NCI-H82 treated with DMSO at 0.1 percent for 48 hours (cell line): Measurements from ENCODE around the gene SAPCD1.

Experiments used
- DNase-seq: peaks from one replicate; lab custom pipeline; 2025; ENCODE audit not compliant: unreplicated experiment; lab: John Stamatoyannopoulos, UW

Gene SAPCD1

DNA sequence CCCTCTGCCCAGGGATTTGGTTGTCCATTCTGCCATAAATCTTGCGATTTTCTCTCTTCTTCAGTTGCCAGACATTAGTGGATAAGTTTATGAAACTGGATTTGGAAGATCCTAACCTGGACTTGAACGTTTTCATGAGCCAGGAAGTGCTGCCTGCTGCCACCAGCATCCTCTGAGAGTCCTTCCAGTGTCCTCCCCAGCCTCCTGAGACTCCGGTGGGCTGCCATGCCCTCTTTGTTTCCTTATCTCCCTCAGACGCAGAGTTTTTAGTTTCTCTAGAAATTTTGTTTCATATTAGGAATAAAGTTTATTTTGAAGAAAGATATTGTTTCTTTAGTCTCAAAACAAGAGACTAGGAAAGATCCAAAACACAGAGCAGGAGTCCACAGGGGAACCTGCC lies at the start of gene SAPCD1:
Gene SAPCD1 (plus strand): TSS at position 301 of the 400 bp plus-strand sequence. CDS start 399 bp downstream, outside the sequence.
- DNase-seq, result no peak

DNA sequence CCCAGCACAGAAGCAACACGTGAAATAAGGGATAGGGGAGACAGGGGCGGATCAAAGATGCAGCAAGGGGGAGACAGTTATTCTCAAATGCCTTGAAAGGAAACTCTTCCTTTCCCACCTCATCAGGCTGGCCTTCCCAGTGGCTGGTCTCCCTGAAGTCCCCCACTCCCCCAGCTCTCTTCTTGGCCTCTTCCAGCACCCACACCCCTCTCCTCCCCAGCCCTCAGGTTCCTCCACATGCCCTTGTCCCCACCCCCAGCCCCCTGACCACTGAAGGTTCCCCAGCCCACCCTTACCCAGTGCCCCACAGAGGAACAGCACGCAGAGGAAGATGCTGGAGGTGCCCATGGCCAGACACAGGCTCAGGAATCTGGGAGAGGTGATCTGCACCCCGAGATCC lies 49.0 kb upstream of the SAPCD1 start:
- DNase-seq, result no peak

DNA sequence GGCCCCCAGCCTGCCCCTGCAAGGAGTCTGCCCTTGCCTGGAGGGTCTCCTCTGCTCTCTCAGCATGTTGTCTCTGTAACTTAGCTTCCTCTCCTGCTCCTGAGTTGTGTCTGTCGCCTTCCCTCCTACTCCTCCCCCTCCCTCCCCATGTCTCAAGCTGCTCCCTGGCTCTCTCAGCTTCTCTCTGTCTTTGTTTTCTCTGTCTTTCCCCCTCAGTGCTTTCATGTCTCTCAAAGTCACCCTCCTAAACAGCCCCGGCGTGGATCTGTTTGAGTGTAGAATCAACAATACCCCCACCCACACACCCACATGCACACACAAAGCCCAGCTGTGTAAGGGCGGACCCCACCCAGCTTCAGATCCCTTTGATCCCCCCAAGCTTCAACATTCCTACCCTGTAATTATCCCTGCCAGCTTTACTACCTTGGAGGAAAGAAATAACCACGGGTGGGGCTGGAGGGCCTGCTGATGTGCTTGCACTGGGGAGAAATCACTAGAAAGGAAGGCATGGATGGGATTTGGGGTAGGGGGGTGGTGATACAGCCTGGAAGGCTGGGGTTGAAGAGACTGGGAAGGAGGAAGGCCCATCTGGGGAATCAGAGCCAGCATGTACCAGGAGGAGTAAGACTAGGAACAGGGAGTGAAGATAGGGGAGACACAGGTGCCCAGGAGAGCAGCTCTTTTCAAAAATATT lies 48.3 kb upstream of the SAPCD1 start:
- DNase-seq, result no peak

DNA sequence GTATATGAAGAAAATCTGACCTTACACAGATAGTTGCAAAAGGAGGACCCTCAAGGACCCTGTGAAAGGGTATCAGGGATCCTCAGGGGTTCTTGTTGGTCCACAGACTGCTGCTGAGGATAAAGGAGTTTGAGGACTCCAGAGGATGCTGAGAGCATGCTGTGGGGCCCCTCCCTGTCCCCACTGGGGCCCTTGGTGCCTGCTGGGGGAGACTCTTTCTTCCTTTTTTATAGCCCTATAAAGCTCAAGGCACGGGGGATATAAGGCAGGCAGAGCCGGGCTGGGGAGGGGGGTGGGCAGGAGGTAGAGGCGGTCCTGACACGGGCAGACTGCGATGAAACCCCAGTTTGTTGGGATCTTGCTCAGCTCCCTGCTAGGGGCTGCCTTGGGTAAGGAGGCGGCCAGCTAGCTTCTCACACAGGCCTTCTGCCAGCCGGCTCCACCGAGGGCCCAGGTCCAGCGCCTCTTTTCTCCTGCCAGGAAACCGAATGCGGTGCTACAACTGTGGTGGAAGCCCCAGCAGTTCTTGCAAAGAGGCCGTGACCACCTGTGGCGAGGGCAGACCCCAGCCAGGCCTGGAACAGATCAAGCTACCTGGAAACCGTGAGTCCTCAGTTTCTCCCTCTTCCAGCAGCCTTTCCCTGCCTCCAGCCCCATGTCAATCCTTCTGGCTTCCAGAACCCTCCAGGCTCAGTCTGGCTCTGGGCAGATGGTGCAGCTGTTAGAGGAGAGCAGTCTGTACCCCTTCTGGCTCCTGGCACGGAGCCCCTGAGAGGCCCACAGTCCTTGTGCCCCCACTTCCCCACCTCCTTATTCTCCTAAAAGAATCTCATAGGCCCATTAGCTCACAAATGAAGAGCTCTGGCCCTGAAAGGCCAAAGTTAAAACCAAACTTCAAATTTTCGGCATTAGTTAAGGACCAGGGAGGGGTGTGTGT lies 47.2 kb upstream of the SAPCD1 start, which contains the start of gene LY6G6D:
Gene LY6G6D (plus strand): TSS at position 327 of the 937 bp plus-strand sequence. CDS start 8 bp downstream, at position 335.
- no peak for DNase-seq

DNA sequence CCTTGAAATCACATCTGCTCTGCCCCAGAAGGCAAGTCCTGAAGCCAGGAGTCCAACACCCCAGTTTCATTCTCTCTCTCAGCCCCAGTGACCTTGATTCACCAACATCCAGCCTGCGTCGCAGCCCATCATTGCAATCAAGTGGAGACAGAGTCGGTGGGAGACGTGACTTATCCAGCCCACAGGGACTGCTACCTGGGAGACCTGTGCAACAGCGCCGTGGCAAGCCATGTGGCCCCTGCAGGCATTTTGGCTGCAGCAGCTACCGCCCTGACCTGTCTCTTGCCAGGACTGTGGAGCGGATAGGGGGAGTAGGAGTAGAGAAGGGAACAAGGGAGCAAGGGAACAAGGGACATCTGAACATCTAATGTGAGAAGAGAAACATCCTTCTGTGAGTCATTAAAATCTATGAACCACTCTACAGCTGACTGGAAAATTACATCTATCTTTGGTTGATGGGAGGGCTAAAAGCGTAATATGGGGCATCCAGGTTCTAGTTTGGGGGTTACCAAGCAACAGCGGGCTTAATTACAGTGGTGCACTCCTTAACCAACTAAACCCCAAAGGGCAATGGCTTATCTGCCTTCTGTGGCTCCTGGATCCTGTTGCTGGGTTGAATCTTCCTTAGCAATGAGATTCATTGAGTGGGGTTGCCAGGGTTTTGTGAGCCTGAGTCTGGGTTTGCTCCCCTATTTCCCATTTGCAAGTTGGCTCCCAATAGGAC lies 44.8 kb upstream of the SAPCD1 start:
- no peak for DNase-seq

DNA sequence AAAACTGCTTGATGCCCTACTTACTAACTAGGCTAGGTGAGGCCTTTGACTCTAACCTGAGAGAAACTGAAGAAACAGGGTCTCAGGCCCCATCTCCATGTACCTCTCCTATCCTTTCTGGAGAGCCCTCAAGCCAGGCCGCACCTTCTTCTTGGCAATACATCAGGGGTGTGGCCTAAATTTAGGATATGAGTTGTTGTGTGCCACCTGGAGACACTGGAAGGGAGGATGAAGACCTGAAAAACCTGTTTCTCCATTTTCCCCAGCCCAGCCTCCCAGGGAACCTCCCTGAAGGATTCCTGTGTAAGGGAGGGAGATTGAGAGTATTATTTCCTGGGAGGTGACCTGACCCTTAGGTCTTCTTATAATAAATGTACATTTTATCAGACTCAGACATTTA lies 44.2 kb upstream of the SAPCD1 start:
- no peak for DNase-seq

DNA sequence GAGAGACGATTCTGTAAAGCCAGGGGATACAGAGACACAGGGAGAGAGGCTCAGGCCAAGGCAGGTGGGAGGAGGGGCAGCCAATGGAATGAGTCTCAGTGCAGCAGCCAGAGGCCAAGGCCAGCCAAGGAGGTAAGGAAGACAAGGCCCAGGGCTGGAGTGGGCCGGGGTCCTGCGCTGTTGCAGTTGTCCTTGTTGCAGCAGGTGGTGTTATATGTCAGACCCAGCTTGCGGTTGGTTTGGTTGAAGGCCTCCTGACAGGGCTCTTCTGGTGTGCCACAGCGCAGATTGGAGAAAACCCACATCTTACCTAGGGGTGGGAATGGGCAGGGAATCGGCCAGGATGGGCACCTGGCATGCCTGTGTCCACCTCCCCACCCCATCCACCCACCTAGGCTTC lies 43.5 kb upstream of the SAPCD1 start:
- DNase-seq, result no peak

DNA sequence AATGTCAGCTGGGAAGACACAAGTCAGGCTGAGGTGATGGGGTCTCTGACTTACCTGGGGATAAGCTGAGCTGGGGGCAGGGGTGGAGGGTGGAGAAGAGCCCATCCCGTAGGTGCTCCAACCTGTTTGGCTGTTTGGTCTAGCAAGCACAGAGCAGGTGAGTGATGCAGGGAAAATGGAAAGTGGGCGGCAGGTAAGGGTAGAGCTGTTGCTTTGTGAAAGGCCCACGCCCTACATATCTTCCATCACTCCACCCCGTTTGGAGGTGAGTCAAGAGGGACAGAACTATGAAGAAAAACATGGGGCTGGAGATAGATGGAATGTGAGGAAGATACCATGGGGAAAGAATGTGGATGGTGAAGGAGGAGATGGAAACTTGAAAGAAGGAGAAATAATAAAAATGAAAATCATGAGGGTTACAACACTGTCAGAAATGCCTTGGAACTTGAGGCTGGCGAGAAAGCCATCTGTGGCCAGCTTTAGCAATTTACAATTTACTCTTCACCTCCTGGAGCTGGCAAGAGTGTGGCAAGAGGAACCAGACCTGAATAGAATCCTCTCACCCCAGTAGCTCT lies 42.2 kb upstream of the SAPCD1 start:
- no peak for DNase-seq

DNA sequence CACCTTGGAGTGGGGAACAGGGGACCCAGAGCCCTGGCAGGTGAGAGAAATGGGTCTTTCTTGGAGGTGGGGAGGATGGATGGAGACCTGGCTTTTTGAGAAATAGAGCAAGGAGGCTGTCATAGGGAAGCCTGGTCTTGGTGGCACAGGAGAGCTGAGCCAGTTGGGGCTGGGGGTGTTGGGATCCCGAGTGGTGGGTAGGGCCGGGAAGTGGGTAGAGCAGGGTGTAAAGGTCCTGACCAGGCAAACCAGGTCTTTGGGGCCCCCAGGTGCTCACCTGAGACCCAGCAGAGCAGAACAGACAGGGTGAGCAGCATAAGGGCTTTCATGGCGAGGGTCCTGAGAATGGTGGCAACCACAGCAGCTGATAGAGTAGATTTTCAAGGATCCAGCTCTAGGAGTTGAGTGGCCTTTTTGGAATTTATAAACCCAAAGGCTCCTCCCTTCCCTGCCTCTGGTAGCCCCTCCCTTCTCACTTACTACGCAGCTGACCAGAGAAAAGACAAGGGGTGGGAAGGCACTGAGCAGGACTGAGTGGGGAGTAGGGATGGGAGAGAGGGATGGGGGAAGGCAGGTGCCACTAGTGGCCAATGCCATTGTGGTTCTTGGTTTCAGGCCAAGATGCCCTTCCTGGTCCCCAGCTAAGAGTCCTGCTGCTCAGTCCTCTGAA lies 41.0 kb upstream of the SAPCD1 start, which contains the start of gene LY6G6C:
Gene LY6G6C (minus strand): TSS at position 396 of the 670 bp plus-strand sequence. CDS start 67 bp downstream, at position 329.
- DNase-seq, result no peak

DNA sequence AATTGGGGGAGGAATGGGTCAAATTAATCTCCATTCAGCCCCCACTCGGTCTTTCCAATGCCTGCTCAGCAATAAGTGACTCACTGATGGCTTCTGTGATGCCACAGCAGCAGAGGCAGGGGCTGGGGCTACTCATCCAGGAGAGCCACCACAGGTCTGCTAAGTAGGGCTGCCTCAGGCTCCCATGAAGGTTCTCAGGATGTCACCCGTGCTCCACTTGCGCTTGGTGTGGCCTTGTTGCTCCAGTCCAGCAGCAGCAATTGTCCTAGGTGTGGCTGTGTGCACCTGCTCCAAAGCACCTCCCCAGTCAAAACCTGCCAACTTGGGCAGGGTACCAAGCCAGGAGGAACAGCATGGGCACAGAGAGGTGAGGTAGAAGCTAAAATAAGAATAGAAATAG lies 40.3 kb upstream of the SAPCD1 start:
- no peak for DNase-seq

DNA sequence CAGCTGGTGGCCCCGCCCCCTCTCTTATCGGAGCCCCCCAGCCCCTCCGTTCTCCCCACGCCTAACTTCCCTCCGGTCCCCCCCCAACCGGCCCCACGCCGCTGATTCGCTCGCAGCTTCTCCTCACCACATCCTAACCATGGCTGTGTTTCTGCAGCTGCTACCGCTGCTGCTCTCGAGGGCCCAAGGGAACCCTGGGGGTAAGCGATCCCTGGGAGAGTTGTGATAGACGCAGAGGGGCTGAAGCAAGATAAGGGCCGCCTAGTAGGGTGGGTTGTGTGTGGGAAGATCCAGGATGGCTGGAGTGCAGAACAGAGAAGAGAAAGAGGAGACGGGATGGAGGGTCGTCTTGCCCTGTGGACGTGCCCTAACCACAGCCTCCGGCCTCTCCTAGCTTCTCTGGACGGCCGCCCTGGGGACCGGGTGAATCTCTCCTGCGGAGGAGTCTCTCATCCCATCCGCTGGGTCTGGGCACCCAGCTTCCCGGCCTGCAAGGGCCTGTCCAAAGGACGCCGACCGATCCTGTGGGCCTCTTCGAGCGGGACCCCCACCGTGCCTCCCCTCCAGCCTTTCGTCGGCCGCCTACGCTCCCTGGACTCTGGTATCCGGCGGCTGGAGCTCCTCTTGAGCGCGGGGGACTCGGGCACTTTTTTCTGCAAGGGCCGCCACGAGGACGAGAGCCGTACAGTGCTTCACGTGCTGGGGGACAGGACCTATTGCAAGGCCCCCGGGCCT lies 39.0 kb upstream of the SAPCD1 start, which contains the start of gene MPIG6B:
Gene MPIG6B (plus strand): TSS at position 129 of the 735 bp plus-strand sequence. CDS start 11 bp downstream, at position 140.
- no peak for DNase-seq

DNA sequence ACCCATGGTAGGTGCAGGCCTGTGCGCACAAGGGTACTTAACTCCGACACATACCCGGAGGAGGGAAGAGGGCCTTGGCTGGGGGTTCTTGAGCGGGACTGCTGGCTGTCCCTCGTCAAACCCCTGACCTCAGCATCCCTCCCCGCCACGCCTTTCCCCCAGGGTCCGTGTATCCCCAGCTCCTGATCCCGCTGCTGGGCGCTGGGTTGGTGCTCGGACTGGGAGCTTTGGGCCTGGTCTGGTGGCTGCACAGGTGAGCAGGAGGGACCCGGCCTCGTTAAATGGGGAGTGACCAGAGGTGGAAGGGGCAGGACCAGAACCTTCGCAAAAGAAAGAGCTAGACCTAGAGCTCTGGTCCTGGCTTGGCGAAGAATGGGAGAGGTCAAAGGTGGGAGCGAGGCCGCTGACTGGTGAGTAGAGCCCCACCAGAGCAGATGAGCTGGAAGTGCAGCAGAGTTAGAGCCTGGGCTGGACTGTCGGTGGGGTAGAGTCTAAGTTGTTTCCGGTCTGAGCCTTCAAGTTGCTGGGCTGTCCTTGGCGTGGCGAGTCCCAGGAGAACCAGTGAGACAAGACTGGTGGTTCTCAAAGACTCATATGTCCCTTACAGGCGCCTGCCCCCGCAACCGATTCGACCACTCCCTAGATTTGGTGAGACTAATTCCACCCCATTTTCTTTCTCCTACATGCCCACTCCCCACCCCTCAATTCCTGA lies 38.3 kb upstream of the SAPCD1 start:
- DNase-seq, result no peak

DNA sequence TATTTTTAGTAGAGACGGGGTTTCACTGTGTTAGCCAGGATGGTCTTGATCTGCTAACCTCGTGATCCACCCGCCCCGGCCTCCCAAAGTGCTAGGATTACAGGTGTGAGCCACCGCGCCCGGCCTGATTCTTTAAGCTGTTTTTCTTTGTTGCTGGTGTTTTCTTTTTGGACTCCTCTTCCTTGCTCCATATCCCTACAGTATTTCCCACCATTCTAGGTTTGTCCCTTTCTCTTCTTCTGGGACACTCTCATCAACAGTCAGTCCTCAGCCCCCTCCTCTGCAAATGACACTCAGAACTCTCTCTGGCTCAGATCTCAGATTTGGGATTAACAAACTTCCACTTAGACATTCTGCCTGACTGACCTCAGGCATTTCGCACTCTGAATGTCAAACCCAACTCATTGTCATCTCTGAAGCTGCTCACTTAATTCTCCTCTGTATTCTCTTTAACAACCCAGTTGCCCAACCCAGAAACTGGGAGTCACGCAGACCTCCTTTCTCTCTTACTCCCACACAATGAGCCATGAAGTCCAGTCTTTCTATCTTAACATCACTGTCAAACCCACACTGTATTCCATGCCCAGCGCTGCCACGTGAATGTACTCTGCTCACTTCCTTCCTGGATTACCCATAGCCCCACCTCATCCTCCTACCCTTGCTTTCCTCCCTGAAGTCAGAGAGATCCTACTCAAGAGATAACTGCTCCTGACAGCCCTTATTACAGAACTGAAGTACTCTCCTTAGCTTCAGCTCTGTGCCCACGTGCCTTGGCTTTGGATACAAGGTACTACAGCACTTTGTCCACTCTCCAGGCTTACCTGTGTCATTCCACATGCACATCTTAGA lies 36.7 kb upstream of the SAPCD1 start:
- no peak for DNase-seq

DNA sequence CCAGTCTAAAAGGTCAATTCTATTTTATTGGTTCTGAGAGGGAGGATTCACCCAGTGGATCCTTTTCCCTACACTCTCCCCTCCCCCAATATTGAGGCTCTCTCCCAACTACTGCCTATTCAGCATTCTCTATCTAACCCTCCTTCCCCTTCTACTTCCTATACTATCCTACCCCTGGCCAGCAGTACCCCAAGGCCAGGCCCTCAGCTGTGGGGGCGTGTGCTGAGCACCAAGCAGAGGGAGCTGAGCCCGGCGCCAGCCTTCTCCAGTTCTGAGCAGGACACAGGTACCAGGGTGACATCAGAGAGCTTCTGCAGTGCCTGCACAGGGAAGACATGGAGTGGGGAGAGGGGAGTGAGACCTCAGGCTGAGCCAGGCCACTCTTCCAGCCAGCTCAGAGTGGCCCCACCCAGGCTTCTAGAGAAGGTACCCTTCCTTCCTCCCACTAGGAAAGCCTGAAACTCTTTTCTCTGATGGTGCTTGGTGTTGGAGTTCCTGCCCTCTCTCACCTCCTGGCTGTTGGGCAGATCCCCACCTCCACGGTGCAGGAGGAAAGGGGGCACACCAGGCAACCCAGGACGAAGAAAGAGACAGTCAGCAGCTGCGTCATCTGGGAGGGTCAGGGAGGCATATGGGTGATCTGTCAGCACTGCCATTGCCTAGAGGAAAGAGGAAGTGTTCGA lies 35.3 kb upstream of the SAPCD1 start:
- DNase-seq, result no peak

DNA sequence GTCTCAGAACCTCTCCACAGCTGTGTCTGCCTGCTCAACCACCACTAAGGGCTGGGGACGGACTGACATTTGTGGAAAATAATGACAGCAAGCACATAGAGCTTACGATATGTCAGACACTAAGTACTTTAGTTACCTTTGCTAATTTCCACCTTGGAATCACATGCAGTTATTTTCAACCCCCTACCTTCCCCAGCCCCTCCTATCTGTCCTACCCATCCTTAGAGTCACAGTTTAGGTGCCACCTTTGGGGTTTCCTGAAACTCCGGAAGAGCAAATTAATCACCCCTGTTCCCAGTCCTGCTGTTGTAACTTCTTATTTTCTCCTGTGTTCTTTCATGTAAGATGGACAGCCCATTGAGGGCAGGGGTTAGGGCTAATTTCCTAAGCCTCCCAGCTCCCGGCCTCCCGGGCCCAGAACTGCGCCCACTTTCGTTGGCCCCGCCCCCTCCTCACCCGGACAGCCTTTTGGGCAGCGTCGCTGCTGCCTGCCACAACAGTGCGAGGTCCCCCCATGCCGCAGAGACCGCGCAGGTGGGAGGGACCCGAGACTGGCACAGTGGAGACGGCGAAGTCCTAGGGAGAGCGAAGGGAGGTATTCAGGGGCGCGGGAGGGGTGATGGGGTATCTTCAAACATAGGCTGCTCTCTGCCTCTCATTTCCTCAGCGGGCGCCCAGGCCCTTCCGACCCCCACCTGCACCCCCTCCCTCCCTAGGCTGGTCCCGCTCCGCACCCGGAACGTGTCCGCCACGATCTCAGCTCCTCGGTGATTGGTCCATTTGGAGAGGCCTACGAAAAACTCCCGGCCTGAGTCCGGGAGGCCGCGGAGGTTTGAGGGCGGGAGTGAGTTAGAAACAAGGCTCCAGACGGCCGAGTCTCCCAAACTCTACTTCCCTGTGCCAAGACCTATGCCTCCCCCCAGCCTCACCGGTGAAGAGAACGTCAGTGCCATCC lies 34.5 kb upstream of the SAPCD1 start:
- no peak for DNase-seq

DNA sequence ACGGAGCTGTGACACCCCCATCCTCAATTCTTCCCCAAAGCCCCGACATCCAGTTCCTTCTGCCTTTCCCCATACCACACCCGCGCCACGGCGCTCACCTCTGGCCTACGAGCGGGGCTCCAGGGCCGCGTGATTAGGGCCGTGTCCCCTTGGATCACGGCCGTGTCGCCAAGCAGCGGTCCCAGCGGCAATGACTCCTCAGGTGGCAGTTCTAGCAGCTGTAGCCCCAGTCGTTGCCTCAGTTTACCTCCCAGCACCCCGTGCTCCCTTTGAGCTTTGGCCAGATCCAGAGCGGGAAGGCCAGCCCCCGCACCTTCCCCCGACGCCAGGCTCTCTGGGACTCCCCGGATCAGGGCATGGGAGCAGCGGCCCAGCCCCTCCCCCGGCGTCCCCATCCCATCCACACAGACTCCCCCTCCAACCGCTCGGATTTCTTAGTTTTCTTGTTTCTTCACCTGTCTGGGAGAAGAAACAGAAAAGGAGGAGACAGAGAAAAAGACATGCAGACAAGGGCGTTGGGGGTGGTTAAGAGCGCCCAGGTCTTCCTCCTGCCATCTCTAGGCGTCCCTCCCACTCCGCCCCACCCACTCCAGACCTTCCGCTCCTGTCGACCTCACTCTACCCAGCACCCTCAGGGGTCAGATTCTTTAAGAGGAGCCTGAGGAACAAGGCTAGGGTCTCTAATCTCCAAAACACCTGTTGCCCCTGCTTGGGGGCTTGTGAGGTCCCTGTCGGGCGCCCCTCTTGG lies 33.5 kb upstream of the SAPCD1 start, which contains the start of gene DDAH2:
Gene DDAH2 (minus strand): TSS at position 533 of the 748 bp plus-strand sequence. CDS start 138 bp downstream, at position 395.
- DNase-seq, result no peak
